Stimulated activated CD8-positive, alpha-beta memory T cell treated with anti-CD3 and anti-CD28 coated beads, Interleukin-2, amount 100 ng/mL, for 1 hour (primary cell): ENCODE measurements around the gene MROH2B.

Experiments
- DNase-seq, 2 donors: peaks; one replicate each; pipeline ENCODE4 v3.0.0-alpha.2; 2020; ENCODE audit warnings: low read depth in 2 of 2

Gene MROH2B

DNA sequence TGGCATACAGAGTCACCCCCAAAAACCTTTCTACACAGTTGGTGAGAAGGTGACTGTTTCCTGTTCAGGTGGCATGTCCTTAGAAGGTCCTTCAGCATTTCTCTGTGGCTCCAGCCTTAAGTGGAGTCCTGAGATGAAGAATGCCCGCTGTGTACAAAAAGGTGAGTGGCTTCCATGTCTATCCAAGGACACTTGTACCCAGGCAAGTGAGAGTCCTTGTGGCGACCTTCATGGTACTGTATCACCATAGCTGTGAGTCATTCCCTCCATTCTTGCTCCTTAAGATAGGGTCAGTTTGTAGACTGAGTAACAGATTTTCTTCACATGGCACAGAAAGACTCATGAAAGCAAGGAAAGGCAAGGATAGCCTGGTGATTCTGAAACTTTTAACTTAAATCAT is 98.7 kb downstream of the MROH2B start:
- DNase-seq: no peak

DNA sequence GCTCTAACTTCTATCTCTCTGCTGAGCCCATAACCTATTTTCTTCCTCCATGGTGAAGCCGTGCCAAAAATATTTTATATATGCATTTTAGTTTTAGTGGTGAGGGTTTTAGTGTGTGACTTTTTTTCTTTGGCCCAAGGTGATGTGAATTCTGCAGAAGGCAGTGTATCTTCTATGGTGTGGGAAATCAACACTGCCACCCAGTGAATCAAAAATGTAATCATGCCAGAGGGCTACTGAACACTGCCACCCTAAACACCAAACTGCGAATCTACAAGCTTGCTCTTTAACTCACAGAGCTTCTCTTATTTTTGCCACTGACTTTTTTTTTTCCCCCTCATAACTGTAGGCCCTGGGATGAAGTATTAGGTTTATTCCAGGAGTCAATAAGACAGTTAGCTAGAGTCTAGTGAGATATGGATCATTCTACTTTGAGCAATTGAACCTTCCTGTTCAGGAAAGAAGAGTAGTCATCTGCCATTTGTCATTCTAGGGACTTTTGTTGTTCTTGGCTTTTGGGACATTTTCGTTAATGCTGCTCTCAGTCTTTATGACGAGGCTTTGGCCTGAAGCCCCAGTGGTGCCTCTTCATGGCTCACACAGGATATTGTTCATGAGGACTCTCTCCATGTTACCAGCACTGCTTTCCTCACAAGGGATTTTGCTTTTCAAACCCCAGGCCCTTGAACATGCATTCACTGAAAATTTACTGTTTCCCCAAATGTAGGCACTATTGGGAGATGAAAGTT is 108.8 kb downstream of the MROH2B start:
- no peak for DNase-seq

GRCh38 chr5:40960037-40960436 is 111.1 kb downstream of the MROH2B start:
- DNase-seq: no peak

- no peak for DNase-seq
Observed at GRCh38 chr5:40958811-40959210, 112.3 kb downstream of the MROH2B start.

GRCh38 chr5:40957048-40957447 is 114.1 kb downstream of the MROH2B start:
- DNase-seq: no peak

- DNase-seq: no peak
Observed at GRCh38 chr5:40955313-40955712, 115.8 kb downstream of the MROH2B start.
